A673 (cell line): ENCODE data around the gene HOXD3. TPM values are rescaled to one million over a fixed set of nuclear protein-coding genes. Genes with fewer than 3 reads are reported as not detected.
A peak's percentile ranks its signal among the peaks of the same experiment; 100 is the strongest.

Experiments
- Bru-seq: library from RNA; stranded (reverse); fragments of 400-500 nt; gene quantifications from one replicate; lab custom pipeline; 2021; lab: Mats Ljungman, UMichigan
- BruChase-seq, 2 experiments: library from RNA; stranded (reverse); fragments of 400-500 nt; gene quantifications; one replicate each; lab custom pipeline; 2021; lab: Mats Ljungman, UMichigan
- BruUV-seq: library from RNA; stranded (reverse); fragments of 400-500 nt; replicated peaks from 2 replicates; lab custom pipeline; 2021; lab: Mats Ljungman, UMichigan
- CTCF ChIA-PET: fragments of 300-600 bp; sonication (Branson Sonifier 250); formaldehyde crosslinking; loops from one replicate; lab custom pipeline; 2022; ENCODE audit warnings: antibody characterized with exemption; lab: Charles Lee
- POLR2A ChIA-PET: fragments of 300-600 bp; sonication (Branson Sonifier 250); formaldehyde crosslinking; loops from one replicate; lab custom pipeline; 2022; ENCODE audit warnings: antibody characterized with exemption; ENCODE audit not compliant: low non-redundant PET; lab: Charles Lee
- DNase-seq: peaks from one replicate; pipeline ENCODE4 v3.0.0-alpha.2; 2015; ENCODE audit warnings: low spot score
- H3K27ac ChIP-seq: fragments of 200-600 bp; sonication (generic); 2 replicates; pipeline ENCODE4 v1.5.1; 2016; ENCODE audit warnings: mixed run types, low read depth, mild to moderate bottlenecking, mixed read lengths, antibody characterized with exemption, low read length; ENCODE audit not compliant: poor library complexity, severe bottlenecking
- H3K27me3 ChIP-seq: fragments of 200-600 bp; sonication (generic); replicated peaks from 2 replicates; pipeline ENCODE4 v1.6.1; 2017; ENCODE audit warnings: mixed run types, low read depth, mild to moderate bottlenecking, mixed read lengths, antibody characterized with exemption, low read length; ENCODE audit not compliant: insufficient read depth, poor library complexity
- H3K36me3 ChIP-seq: fragments of 200-600 bp; sonication (generic); 2 replicates; pipeline ENCODE4 v1.6.1; 2016; ENCODE audit warnings: mixed run types, mild to moderate bottlenecking, mixed read lengths, antibody characterized with exemption, low read length; ENCODE audit not compliant: insufficient read depth, poor library complexity, severe bottlenecking
- H3K4me1 ChIP-seq: fragments of 200-600 bp; sonication (generic); 2 replicates; pipeline ENCODE4 v1.6.1; 2017; ENCODE audit warnings: mixed run types, mild to moderate bottlenecking, mixed read lengths, antibody characterized with exemption, low read length; ENCODE audit not compliant: insufficient read depth, poor library complexity, severe bottlenecking
- H3K4me3 ChIP-seq: fragments of 200-600 bp; sonication (generic); 2 replicates; pipeline ENCODE4 v1.5.1; 2016; ENCODE audit warnings: low read depth, mixed run types, mild to moderate bottlenecking, mixed read lengths, low read length; ENCODE audit not compliant: poor library complexity, severe bottlenecking
- H3K9me3 ChIP-seq: fragments of 200-600 bp; sonication (generic); 2 replicates; pipeline ENCODE4 v1.6.1; 2016; ENCODE audit warnings: mixed run types, low read depth, mild to moderate bottlenecking, mixed read lengths, antibody characterized with exemption, low read length; ENCODE audit not compliant: poor library complexity, severe bottlenecking
- EZH2 ChIP-seq: fragments of 200-600 bp; sonication (generic); IDR thresholded peaks from 2 replicates; pipeline ENCODE4 v1.6.1; 2017; ENCODE audit warnings: borderline replicate concordance, low read depth, mild to moderate bottlenecking, mixed read lengths, antibody characterized with exemption, low read length; ENCODE audit not compliant: poor library complexity, severe bottlenecking
- intact Hi-C: fragments of 100-400 bp; cut with micrococcal nuclease; formaldehyde crosslinking; loops from one replicate; pipeline ENCODE4 v1.10.0; 2022; ENCODE audit not compliant: unreplicated experiment
- long read RNA-seq: library from polyadenylated mRNA; stranded (forward); transcript quantifications from one replicate; pipeline ENCODE4 v2.0.0, GENCODE V29; 2022
- total RNA-seq: library from RNA; stranded (reverse); gene quantifications from 2 replicates; pipeline ENCODE4 v1.2.3, GENCODE V29; 2021
- TF ChIP-seq, protein P1 (sequence below): fragments of 300-800, 200-600 bp; sonication (generic); conservative IDR thresholded peaks from 2 replicates; pipeline ENCODE4 v1.5.1; 2017; ENCODE audit warnings: low read depth, mild to moderate bottlenecking, antibody characterized with exemption, low read length, moderate library complexity, mixed read lengths

The HOXD3 gene
- total RNA-seq, result 41.3 and 53.0 TPM in 2 replicates
- Bru-seq, nascent RNA, result percentile 86 among the genes with signal in this experiment
- BruChase-seq, experiment 1, labeled RNA remaining after a 2-hour chase, result percentile 90 among the genes with signal in this experiment
- percentile 78 among the genes with signal in this experiment for BruChase-seq, experiment 2, labeled RNA remaining after a 6-hour chase
- long read RNA-seq, partial matches to known transcripts, result 7 of 18 reads
- long read RNA-seq, other reads (novel, unspliced or antisense), result 6 of 18 reads

GRCh38 chr2:176156807-176157498, at the start of gene HOXD3:
Gene HOXD3, plus strand, starts transcription at chr2:176157307. Its CDS starts 11,808 bp downstream, at chr2:176169115.
- intact Hi-C loops, result loop anchor here (5.0 kb wide), 1 partner anchor 300 kb away; no protein-coding TSS in a partner anchor

DNA sequence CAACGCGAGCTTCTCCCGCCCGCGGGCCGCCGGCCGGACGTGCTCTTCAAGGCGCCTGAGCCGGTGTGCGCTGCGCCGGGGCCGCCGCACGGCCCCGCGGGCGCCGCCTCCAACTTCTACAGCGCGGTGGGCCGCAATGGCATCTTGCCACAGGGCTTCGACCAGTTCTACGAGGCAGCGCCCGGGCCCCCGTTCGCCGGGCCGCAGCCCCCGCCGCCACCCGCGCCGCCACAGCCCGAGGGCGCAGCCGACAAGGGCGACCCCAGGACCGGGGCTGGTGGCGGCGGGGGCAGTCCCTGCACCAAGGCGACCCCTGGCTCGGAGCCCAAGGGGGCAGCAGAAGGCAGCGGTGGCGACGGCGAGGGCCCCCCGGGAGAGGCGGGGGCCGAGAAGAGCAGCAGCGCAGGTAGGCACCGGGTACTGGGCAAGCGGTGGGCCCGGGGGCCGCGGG, 49.4 kb upstream of the HOXD3 start:
- intact Hi-C loops, result no loop called here
- peak; percentile 60 for DNase-seq
- no peak for TF ChIP-seq EZH2
- TF ChIP-seq, protein P1, sequence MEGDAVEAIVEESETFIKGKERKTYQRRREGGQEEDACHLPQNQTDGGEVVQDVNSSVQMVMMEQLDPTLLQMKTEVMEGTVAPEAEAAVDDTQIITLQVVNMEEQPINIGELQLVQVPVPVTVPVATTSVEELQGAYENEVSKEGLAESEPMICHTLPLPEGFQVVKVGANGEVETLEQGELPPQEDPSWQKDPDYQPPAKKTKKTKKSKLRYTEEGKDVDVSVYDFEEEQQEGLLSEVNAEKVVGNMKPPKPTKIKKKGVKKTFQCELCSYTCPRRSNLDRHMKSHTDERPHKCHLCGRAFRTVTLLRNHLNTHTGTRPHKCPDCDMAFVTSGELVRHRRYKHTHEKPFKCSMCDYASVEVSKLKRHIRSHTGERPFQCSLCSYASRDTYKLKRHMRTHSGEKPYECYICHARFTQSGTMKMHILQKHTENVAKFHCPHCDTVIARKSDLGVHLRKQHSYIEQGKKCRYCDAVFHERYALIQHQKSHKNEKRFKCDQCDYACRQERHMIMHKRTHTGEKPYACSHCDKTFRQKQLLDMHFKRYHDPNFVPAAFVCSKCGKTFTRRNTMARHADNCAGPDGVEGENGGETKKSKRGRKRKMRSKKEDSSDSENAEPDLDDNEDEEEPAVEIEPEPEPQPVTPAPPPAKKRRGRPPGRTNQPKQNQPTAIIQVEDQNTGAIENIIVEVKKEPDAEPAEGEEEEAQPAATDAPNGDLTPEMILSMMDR, result no peak
- no TSS peak for BruUV-seq
- ChIA-PET POLR2A (no interaction called here), CTCF (interaction anchor here (0.7 kb wide), 1 partner anchor 10 kb away, joined by 7 read pairs; no protein-coding TSS in a partner anchor)
- Histone ChIP-seq H3K36me3 (peaks cover 38% of the 10 kb centered on the region), H3K27me3 (no peaks in the 10 kb centered on the region), H3K4me3 (peak overlapping the region; percentile 73), H3K4me1 (peaks cover 8% of the 10 kb centered on the region), H3K27ac (peak overlapping the region; percentile 86), H3K9me3 (no peaks in the 10 kb centered on the region)

More at GRCh38 chr2:176156807-176157498, at the start of gene HOXD3:
- CTCF ChIA-PET, result no interaction called here
- Histone ChIP-seq H3K4me3 (peak within 1 kb of the TSS; percentile 48), H3K27me3 (no peaks in the 10 kb centered on the region), H3K4me1 (peaks cover 28% of the 10 kb centered on the region), H3K9me3 (no peaks in the 10 kb centered on the region), H3K27ac (peak within 1 kb of the TSS; percentile 85), H3K36me3 (peaks cover 48% of the 10 kb centered on the region)
- TF ChIP-seq, protein P1, result no peak
- no peak for TF ChIP-seq EZH2
- POLR2A ChIA-PET, result no interaction called here
- BruUV-seq, result no TSS peak
- no peak for DNase-seq

GRCh38 chr2:176109192-176109901, 47.8 kb upstream of the HOXD3 start:
- intact Hi-C loops, result no loop called here
- Histone ChIP-seq H3K36me3 (peaks cover 54% of the 10 kb centered on the region), H3K4me1 (peaks cover 3% of the 10 kb centered on the region), H3K4me3 (peak overlapping the region; percentile 73), H3K9me3 (no peaks in the 10 kb centered on the region), H3K27ac (peak overlapping the region; percentile 86), H3K27me3 (no peaks in the 10 kb centered on the region)
- no peak for TF ChIP-seq EZH2
- TF ChIP-seq, protein P1, result no peak
- ChIA-PET POLR2A (interaction anchor here (0.6 kb wide), 1 partner anchor 562 kb away, joined by 3 read pairs; no protein-coding TSS in a partner anchor), CTCF (interaction anchor here (0.7 kb wide), 1 partner anchor 669 kb away, joined by 4 read pairs; no protein-coding TSS in a partner anchor)
- peak; percentile 56 for DNase-seq
- BruUV-seq, result TSS peak; percentile 29
